Stimulated activated CD8-positive, alpha-beta memory T cell treated with anti-CD3 and anti-CD28 coated beads, Interleukin-12 subunit alpha, Interleukin-12 subunit beta, amount 100 ng/mL, for 24 hours (primary cell): ENCODE data around the gene HSPA6.
"Not testable (repeated sequence)": the region's sequence is repeated elsewhere in the genome, so short reads cannot be mapped to it uniquely, and the experiment has no call there.

Experiments used
- DNase-seq: peaks from one replicate; pipeline ENCODE4 v3.0.0-alpha.2; 2020; ENCODE audit errors: extremely low read depth

HSPA6 gene

DNA sequence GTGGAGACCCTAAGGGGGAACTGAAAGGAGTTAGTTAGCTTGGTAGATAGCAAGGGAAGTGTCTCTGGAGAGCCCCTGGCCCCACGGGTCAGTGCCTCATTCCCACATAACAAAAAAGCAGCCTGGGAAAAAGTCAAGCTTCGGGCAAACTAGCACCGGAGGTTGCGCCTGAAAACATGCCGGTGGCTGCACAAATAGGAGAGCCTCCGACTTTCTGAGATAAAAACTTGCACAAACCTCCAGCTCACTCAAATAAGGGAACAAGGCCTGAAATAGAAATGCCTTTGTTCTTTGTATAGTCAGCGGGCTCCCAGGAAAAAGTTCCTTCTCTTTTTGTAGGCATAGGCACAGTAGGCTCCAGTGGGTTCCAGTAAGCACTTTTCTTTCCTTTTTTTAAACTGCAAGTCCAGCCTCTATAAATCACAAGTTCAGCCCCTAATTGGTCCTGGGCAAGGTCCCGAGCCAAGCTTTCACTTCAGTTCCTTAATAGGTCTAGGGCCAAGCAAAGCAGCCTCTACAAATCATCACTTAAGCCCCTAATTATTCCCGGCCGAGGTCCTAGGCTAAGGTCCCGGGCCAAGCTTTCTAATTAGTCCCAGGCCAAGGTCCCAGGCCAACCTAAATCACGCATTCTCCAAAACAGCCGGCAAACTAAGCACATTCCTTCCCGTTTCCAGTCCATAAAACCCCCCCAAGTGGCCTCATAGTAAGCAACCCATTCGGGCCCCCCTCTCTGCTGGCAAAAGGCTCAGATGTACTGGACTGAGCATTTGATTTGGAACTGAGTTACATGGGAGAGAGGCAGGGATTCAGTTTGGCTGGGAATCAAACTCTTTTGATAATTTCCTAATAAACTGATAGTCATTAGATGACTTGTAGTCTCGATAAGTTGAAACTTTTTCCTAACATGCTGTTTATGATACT, 8.6 kb downstream of the HSPA6 start:
- DNase-seq, result not testable (repeated sequence)

GRCh38 chr1:161537068-161537669, 12.8 kb downstream of the HSPA6 start:
- not testable (repeated sequence) for DNase-seq

- DNase-seq, result not testable (repeated sequence)
These were observed 14.7 kb downstream of the HSPA6 start for GRCh38 chr1:161538925-161539479.

DNA sequence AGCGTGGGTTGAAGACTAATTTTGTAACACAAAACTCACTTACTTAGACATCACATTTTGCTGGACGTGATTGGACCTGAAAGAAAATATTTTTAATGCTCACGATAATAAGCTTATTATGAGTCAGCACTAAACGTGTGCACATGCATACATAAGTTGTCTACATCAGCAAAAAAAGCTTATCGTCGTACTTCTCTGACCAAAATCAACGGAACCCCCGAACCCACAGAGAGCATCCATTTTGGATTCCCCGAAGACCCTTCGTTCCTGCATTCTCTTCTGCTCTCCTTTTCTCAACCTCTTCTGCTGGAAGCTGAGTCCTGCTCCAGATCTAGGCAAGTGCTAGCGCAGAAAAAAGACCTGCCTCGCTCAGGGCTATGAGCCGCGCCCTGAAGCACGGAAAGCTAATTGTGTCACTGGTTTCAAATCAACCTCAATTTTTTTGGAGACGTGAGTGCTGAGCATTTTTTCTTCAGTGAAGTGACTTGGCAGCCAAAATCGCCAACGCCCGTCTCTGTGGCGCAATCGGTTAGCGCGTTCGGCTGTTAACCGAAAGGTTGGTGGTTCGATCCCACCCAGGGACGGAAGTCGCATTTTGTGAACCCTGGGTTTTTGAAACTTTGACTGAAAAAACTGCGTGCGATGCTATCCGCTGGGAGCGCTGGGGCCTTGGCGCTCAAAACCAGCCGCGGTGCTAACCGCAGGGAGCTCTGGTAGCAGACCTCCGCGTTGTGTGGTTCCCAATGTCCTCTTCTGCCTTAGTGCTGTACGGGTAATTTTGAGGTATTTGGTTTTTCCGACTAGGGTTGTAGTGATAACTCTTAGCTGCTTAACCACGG, 15.6 kb downstream of the HSPA6 start:
- peak; percentile 86 for DNase-seq

GRCh38 chr1:161540570-161540960, 16.2 kb downstream of the HSPA6 start:
- DNase-seq, result not testable (repeated sequence)

DNA sequence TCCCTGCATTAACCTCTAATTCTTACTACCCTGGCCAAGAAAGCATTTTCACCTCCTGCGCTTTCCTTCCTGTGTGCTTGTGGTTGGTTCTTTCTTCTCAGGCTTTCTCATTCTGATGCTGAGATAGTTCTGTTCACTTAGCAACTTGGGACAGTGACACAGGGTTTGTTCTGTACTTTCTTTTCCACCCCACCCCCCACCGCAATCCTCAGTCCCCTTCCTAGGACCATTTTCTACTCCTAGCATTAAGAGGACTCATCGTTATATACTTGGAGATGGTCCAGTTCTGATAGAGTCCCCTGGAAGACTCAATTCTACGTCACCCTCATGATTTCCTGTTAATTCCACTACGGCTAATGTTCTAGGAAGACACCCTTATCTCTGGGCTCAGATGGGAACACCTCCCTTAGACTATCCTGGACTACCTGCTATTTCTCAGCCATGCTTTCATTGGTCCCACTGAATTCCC, 17.8 kb downstream of the HSPA6 start:
- DNase-seq, result not testable (repeated sequence)

DNA sequence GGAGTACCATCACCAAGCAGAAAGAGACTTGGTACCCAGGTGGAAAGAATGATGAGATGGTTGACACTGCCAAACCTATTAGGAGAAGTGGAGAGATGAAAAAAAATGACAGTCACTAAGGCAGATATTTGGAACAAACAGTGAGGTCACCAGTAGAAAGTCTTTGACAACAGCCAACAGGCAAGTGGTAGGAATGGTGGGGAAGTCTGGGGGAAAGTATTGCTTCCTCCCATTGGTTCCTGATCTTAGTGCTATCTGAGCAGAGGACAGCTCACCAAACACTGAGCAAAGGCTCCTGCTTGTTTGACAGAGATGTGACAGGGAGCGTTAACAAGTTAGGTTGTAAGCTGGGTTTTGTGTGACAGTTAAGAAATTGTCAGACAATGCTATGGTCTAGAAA, 18.8 kb downstream of the HSPA6 start:
- not testable (repeated sequence) for DNase-seq

- DNase-seq, result not testable (repeated sequence)
These were observed 20.8 kb downstream of the HSPA6 start for GRCh38 chr1:161545005-161545731.

- DNase-seq, result not testable (repeated sequence)
These were observed 23.8 kb downstream of the HSPA6 start for GRCh38 chr1:161547995-161548741.

DNA sequence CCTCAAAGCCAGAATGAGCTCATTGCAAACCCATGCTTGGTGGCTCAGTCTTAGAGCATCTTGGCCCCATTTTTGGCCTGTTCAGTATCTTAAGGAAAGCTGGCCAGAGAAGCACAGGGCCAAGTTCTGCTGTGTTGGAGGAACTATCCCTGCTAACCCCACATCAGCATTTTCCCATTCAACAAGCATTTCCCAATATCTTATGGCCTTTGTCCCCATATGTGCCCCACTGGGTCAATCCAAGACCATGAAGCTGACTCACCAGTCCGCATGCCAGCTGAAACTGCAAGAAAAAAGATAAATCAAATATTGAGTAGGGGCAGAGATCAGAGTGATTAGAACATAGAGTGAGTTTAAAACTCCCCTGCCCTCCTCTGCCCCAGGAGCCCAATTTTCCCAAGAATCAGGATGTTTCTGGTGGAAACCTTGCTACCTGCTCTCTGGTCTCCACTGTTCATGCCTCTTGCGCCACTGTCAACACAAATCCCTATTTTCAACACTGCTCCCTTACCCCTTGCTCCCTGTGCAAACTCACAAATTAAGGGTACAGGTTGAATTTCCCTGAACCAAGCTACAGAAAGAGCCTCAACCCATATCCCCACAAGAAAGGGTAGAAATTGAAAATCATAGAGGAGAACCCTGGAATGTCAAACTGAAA, 24.5 kb downstream of the HSPA6 start:
- DNase-seq, result not testable (repeated sequence)

DNA sequence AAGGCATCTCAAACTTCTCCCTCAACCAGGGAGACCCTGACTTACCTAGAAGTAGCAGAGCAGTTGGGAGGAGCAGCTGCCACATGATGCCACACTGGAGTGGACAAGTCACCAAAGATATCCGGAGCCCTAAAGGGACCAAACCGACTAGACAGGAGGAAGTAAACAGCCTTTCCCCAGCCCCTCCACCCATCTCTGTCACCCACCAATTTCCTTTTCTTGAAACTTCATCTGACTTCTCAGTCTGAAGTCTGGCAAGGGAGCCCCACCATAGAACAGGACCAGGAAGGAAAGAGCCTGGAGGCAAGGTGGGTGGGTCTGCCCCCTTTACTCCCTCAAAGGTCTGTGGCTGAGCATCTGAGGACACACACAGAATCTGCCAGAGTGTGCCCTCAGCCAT, 25.3 kb downstream of the HSPA6 start, which contains the start of gene FCGR3A:
TSS of gene FCGR3A (minus strand) at position 167 of the 400 bp plus-strand sequence. CDS start at position 85, 82 bp downstream.
- no peak for DNase-seq

- not testable (repeated sequence) for DNase-seq
These were observed 26.6 kb downstream of the HSPA6 start for GRCh38 chr1:161550942-161551341.

DNA sequence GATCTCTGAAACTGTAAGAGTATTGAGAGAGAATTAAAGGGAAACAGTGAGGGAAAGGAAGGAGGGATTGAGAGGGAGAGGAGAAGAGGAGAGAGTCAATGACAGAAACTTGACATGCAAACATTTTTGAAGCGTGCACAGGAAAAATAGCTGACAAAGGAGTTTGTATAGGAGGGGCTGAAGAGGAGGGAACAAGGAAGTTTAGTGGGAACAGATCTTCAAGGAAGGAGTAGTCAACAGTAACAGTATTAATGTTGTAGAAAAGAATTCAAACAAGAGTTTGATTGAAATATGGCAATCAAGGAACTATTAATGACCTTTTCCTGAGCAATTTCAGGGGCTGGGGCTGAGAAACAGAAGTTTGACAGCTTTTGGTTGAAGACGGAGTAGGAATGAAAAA, 29.3 kb downstream of the HSPA6 start:
- DNase-seq, result not testable (repeated sequence)

DNA sequence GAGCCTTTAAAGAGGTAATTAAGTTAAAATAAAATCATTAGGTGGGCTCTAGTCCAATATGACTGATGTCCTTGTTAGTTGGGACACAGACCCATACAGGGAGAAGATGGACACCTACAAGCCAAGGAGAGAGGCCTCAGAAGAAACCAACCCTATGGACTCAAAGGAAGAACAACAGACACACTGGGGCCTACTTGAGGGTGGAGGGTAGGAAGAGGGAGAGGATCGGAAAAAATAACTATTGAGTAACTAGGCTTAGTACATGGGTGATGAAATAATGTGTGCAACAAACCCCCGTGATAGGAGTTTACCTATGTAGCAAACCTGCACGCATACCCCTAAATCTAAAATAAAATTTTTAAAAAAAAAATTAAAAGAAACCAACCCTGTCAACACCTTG, 30.0 kb downstream of the HSPA6 start:
- not testable (repeated sequence) for DNase-seq

GRCh38 chr1:161554815-161555417, 30.6 kb downstream of the HSPA6 start:
- DNase-seq, result not testable (repeated sequence)

GRCh38 chr1:161556143-161556542, 31.8 kb downstream of the HSPA6 start:
- DNase-seq, result not testable (repeated sequence)

GRCh38 chr1:161556990-161557389, 32.6 kb downstream of the HSPA6 start:
- DNase-seq, result not testable (repeated sequence)

GRCh38 chr1:161557506-161558450, 33.4 kb downstream of the HSPA6 start:
- DNase-seq, result not testable (repeated sequence)
